Vagina (tissue), 2 donors: ENCODE data around the gene C7orf57. TPM values are rescaled to one million over a fixed set of nuclear protein-coding genes. Genes with fewer than 3 reads are reported as not detected.
"Not testable (repeated sequence)": the region's sequence is repeated elsewhere in the genome, so short reads cannot be mapped to it uniquely, and the experiment has no call there.

Experiments
- DNase-seq, 2 donors: peaks; one replicate each; pipeline ENCODE4 v3.0.0-alpha.2; 2017; ENCODE audit errors: extremely low spot score in 2 of 2
- H3K27ac ChIP-seq: fragments of 200-600 bp; sonication (generic); one replicate; pipeline ENCODE4 v1.5.1; 2019
- H3K27me3 ChIP-seq: fragments of 200-600 bp; sonication (generic); one replicate; pipeline ENCODE4 v1.5.1; 2019
- H3K36me3 ChIP-seq, 2 donors: fragments of 200-600 bp; sonication (generic); one replicate each; pipeline ENCODE4 v1.5.1; 2017 to 2019
- H3K4me1 ChIP-seq: fragments of 200-600 bp; sonication (generic); one replicate; pipeline ENCODE4 v1.5.1; 2019
- H3K4me3 ChIP-seq, 2 donors: fragments of 200-600 bp; sonication (generic); 1 replicate in 1 of 2; 2 replicates in 1 of 2; pipeline ENCODE4 v1.5.1; 2016 to 2019
- H3K9me3 ChIP-seq: fragments of 200-600 bp; sonication (generic); one replicate; pipeline ENCODE4 v1.5.1; 2019
- POLR2A ChIP-seq, 2 donors: fragments of 450-650 bp; IDR thresholded peaks; one replicate each; pipeline ENCODE4 v1.6.1; 2017; ENCODE audit warnings: antibody characterized with exemption in 2 of 2, mild to moderate bottlenecking in 2 of 2, moderate library complexity in 2 of 2
- POLR2AphosphoS5 ChIP-seq, 2 donors: sonication (generic); formaldehyde crosslinking; IDR thresholded peaks; one replicate each; pipeline ENCODE4 v1.9.0; 2017; ENCODE audit warnings: antibody characterized with exemption in 2 of 2, mild to moderate bottlenecking in 2 of 2, low read depth in 1 of 2; ENCODE audit not compliant: insufficient read depth in 1 of 2
- intact Hi-C: fragments of 100-400 bp; cut with DNase I; formaldehyde crosslinking; loops from one replicate; pipeline ENCODE4 v1.15.1; 2023
- total RNA-seq: library from RNA; depleted of rRNA; stranded (reverse); fragments of >200 nt; gene quantifications from one replicate; pipeline ENCODE4 v1.2.3, GENCODE V29; 2016
- TF ChIP-seq, protein P1 (sequence below), 3 experiments: fragments of 450-650 bp in 2 of 3; fragments of 200-600 bp in 1 of 3; sonication (generic) in 1 of 3; IDR thresholded peaks; one replicate each; pipeline ENCODE4 v1.5.1; 2017 to 2019; ENCODE audit warnings: antibody characterized with exemption in 3 of 3, mild to moderate bottlenecking in 2 of 3, moderate library complexity in 2 of 3

The C7orf57 gene
- not detected for total RNA-seq

DNA sequence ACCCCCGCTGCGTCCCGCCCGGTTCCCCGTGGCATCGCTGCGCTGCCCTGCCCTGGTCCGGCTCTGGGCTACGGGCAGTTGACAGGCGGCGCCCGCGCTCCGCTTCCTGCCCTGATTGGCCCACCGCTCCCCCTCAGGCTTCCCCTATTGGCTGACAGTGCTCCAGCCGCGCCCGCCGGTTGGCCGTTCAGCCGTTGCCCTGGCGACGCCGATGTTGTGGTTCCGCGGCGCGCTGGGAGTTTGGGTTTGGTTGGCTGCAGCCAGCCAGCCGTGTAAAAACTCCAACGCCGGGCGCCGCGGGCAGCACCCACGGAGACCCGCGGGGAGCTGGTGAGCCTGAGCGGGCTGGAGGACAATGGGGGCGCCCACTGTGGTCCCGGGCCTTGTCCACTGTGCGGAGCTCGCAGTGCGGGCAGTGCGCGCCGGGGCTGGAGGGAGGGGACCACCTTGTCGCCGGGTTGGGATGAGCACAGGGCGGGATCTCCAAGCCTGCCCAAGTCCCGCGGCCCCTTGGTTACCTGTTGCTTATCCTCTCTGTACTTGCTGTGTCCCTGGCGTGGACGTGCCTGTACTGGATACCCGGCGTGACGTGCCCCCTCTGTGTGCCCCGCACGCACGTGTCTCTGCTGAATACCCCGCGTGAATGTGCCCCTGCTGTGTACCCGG lies at the start of gene C7orf57:
C7orf57 (plus strand) TSS at position 243 of the 666 bp plus-strand sequence. CDS start 766 bp downstream, outside the sequence.
- Histone ChIP-seq H3K4me1 (peaks cover 15% of the 10 kb centered on the region), H3K27ac (no peak within 1 kb of the TSS), H3K4me3 (peak within 1 kb of the TSS; percentile 36 to 46), H3K27me3 (no peaks in the 10 kb centered on the region), H3K9me3 (no peaks in the 10 kb centered on the region), H3K36me3 (no peaks in the 10 kb centered on the region)
- intact Hi-C loops: no loop called here
- no peak for DNase-seq
- TF ChIP-seq POLR2A (IDR thresholded peaks at IDR 0.05): no peak
- TF ChIP-seq, protein P1, sequence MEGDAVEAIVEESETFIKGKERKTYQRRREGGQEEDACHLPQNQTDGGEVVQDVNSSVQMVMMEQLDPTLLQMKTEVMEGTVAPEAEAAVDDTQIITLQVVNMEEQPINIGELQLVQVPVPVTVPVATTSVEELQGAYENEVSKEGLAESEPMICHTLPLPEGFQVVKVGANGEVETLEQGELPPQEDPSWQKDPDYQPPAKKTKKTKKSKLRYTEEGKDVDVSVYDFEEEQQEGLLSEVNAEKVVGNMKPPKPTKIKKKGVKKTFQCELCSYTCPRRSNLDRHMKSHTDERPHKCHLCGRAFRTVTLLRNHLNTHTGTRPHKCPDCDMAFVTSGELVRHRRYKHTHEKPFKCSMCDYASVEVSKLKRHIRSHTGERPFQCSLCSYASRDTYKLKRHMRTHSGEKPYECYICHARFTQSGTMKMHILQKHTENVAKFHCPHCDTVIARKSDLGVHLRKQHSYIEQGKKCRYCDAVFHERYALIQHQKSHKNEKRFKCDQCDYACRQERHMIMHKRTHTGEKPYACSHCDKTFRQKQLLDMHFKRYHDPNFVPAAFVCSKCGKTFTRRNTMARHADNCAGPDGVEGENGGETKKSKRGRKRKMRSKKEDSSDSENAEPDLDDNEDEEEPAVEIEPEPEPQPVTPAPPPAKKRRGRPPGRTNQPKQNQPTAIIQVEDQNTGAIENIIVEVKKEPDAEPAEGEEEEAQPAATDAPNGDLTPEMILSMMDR (IDR thresholded peaks at IDR 0.05): peak in 1 of 3 experiments; percentile 21
- no peak for TF ChIP-seq POLR2AphosphoS5 (IDR thresholded peaks at IDR 0.05; ENCODE audit: insufficient read depth in 1 of 2, low read depth in 1 of 2)

DNA sequence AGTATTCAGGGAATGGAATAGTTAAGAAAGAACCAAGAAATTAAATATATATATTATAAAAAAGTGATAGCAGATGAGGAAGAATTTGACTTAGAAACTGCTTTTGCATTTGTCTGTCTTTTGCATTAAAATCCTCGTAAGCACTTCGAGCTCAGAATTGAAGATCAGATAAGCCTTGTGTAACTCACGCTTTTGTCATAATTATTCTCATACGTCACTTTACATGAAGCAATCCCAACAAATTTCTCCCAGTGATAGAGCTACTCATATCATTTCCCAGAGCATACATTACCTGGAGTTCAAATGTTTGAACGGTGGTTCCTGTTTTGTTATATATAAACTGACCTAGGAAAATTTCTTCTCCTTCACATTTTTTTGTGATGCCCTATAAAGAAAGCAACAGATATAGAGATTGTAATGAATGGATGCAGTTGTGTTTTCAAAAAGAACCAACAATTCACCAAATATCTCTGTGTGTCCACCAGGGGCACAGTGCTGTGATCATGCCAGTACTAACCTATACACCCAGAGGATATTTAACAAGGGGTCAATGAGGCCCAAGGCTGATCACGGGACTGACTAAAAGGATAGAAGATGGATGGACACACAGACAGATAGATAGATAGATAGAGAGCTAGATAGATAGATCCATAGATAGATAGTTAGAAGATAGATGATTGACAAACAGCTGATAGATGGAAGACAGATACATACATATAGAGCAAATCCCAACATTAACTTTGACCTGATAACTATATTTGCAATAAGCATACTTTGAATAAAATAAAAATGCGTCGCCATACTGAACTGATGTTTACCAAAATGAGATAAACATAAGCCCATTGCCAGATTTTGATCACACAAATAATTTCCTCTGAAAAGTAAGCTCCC lies 46.6 kb upstream of the C7orf57 start:
- intact Hi-C loops: no loop called here
- no peaks in the 10 kb centered on the region for H3K4me1 ChIP-seq
- H3K36me3 ChIP-seq: no peaks in the 10 kb centered on the region
- no peak overlapping the region for H3K4me3 ChIP-seq
- no peak overlapping the region for H3K27ac ChIP-seq
- TF ChIP-seq POLR2AphosphoS5 (IDR thresholded peaks at IDR 0.05; ENCODE audit: insufficient read depth in 1 of 2, low read depth in 1 of 2) (no peak), POLR2A (IDR thresholded peaks at IDR 0.05) (no peak)
- TF ChIP-seq, protein P1 (IDR thresholded peaks at IDR 0.05): no peak
- DNase-seq: no peak
- no peaks in the 10 kb centered on the region for H3K9me3 ChIP-seq
- no peaks in the 10 kb centered on the region for H3K27me3 ChIP-seq

DNA sequence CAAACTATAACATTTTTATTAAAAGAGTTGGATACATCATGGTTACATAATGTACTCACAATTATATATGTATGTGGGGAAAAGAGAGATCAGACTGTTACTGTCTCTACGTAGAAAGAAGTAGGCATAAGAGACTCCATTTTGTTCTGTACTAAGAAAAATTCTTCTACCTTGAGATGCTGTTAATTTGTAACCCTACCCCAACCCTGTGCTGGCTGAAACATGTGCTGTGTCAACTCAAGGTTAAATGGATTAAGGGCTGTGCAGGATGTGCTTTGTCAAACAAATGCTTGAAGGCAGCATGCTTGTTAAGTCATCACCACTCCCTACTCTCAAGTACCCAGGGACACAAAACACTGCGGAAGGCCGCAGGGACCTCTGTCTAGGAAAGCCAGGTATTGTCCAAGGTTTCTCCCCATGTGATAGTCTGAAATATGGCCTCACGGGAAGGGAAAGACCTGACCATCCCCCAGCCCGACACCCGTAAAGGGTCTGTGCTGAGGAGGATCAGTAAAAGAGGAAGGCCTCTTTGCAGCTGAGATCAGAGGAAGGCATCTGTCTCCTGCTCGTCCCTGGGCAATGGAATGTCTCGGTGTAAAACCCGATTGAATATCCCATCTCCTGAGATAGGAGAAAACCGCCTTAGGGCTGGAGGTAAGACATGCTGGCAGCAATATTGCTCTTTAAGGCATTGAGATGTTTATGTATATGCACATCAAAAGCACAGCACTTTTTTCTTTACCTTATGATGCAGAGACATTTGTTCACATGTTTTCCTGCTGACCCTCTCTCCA lies 45.5 kb upstream of the C7orf57 start:
- H3K36me3 ChIP-seq, H3K27me3 ChIP-seq, H3K4me3 ChIP-seq, H3K27ac ChIP-seq, H3K9me3 ChIP-seq, H3K4me1 ChIP-seq, DNase-seq: not testable (repeated sequence)
- intact Hi-C loops: loop anchor here (5.0 kb wide), 1 partner anchor 122 kb away; no protein-coding TSS in a partner anchor

DNA sequence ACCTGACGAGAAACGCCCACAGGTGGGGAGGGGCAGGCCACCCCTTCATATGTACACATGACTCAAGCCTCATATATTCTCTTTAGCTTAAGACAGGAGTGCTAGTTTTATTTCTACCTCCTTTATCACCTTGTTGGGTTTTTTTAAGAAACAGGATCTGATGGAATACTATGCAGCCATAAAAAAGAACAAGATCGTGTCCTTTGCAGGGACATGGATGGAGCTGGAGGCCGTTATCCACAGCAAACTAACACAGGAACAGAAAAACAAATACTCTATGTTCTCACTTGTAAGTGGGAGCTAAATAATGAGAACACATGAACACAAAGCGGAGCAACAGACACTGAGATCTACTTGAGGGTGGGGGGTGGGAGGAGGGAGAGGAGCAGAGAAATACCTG lies 44.8 kb upstream of the C7orf57 start:
- no peaks in the 10 kb centered on the region for H3K4me1 ChIP-seq
- no peaks in the 10 kb centered on the region for H3K36me3 ChIP-seq
- no peaks in the 10 kb centered on the region for H3K9me3 ChIP-seq
- TF ChIP-seq, protein P1 (IDR thresholded peaks at IDR 0.05): no peak
- TF ChIP-seq POLR2AphosphoS5 (IDR thresholded peaks at IDR 0.05; ENCODE audit: insufficient read depth in 1 of 2, low read depth in 1 of 2) (no peak), POLR2A (IDR thresholded peaks at IDR 0.05) (no peak)
- H3K27me3 ChIP-seq: no peaks in the 10 kb centered on the region
- H3K27ac ChIP-seq: no peak overlapping the region
- intact Hi-C loops: loop anchor here (5.0 kb wide), 1 partner anchor 122 kb away; no protein-coding TSS in a partner anchor
- no peak for DNase-seq
- no peak overlapping the region for H3K4me3 ChIP-seq

DNA sequence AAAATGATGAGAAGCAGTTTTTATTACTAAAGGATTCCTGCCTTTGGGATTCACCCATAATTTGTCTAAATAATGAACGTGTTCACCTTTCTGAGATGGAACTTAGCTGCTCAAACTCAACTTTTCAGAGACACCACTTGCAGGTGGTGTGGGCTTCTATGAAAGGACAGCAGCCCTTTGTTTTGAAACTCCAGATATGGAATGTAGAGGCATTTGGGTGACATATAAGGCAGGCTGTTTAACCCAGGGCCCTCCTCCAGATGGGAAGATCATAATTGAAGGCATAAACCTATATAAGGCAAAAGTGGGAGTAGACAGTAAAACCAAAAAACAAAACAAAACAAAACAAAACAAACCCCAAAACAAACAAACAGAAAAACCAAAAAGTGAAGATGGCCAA lies 44.1 kb upstream of the C7orf57 start:
- peak overlapping the region; percentile 49 to 52 for H3K4me3 ChIP-seq
- no peaks in the 10 kb centered on the region for H3K9me3 ChIP-seq
- H3K27me3 ChIP-seq: no peaks in the 10 kb centered on the region
- no peaks in the 10 kb centered on the region for H3K4me1 ChIP-seq
- no peaks in the 10 kb centered on the region for H3K36me3 ChIP-seq
- DNase-seq: no peak
- intact Hi-C loops: loop anchor here (5.0 kb wide), 1 partner anchor 121 kb away; no protein-coding TSS in a partner anchor
- peak overlapping the region; percentile 54 for H3K27ac ChIP-seq
- TF ChIP-seq POLR2A (IDR thresholded peaks at IDR 0.05): no peak
- TF ChIP-seq, protein P1 (IDR thresholded peaks at IDR 0.05): no peak
- no peak for TF ChIP-seq POLR2AphosphoS5 (IDR thresholded peaks at IDR 0.05; ENCODE audit: insufficient read depth in 1 of 2, low read depth in 1 of 2)
